K562 (cell line): ENCODE measurements around the gene FCRL6. TPM values are rescaled to one million over a fixed set of nuclear protein-coding genes. Genes with fewer than 3 reads are reported as not detected.

Experiments
- CTCFL ChIP-seq: IDR thresholded peaks from 2 replicates; pipeline ENCODE4 v1.6.1; 2011; ENCODE audit warnings: borderline replicate concordance, low read depth, mild to moderate bottlenecking, moderate library complexity, low read length; ENCODE audit not compliant: insufficient read depth, poor library complexity, severe bottlenecking
- REST ChIP-seq, 2 experiments: fragments of 450-650 bp; formaldehyde crosslinking in 1 of 2; IDR thresholded peaks; 2 replicates each; pipeline versions ENCODE4 v1.4.0 to v1.6.1; 2014 to 2020; ENCODE audit warnings: mild to moderate bottlenecking in 2 of 2, borderline replicate concordance in 1 of 2, low read depth in 1 of 2
- polyA plus RNA-seq, 8 experiments: library from polyadenylated mRNA; depleted of rRNA in 4 of 8; stranded (reverse) in 5 of 8; unstranded in 3 of 8; fragments of >200 nt; fragmentation: Nextera tagmentation in 2 of 8; fragmentation: Illumina TruSeq in 1 of 8; extraction: Ambion mirVana in 2 of 8; extraction: Trizol in 1 of 8; gene quantifications; 2 replicates each; pipeline versions ENCODE4 v1.2.1 to v1.2.3, GENCODE V29; 2011 to 2014; ENCODE audit warnings: inconsistent platforms in 1 of 8, missing spikeins in 1 of 8
- total RNA-seq, 7 experiments: library from RNA; depleted of rRNA in 6 of 7; stranded (reverse); fragments of >200 nt in 6 of 7; fragmentation: Illumina TruSeq in 2 of 7; extraction: Trizol in 2 of 7; gene quantifications; 2 replicates each; pipeline versions ENCODE4 v1.2.1 to v1.2.3, GENCODE V29; 2011 to 2021; ENCODE audit warnings: low replicate concordance in 1 of 7

FCRL6 gene
- total and polyA plus RNA-seq, 9 of the 15 experiments (the other 6 are each of a cell fraction or from before 2014, with no cell fraction given) = not detected

GRCh38 chr1:159821171-159821867 lies 19.2 kb downstream of the FCRL6 start (continued):
- TF ChIP-seq REST (IDR thresholded peaks at IDR 0.05; ENCODE audit: borderline replicate concordance) = peak; percentile 50; the same call in 1 of the 2 replicates
- no peak for TF ChIP-seq REST (CRISPR knock-in tag; IDR thresholded peaks at IDR 0.05; ENCODE audit: low read depth)
- TF ChIP-seq CTCFL = peak; percentile 7
